Activated CD8-positive, alpha-beta T cell treated with anti-CD3 and anti-CD28 coated beads, Interleukin-2, amount 10 ng/mL, durations not matched to agents 7 days and 5 days (primary cell): ENCODE measurements around the gene TBX2. TPM values are rescaled to one million over a fixed set of nuclear protein-coding genes. Genes with fewer than 3 reads are reported as not detected.
A peak's percentile ranks its signal among the peaks of the same experiment; 100 is the strongest.

Source experiments
- ATAC-seq: fragments of 150-1000 bp; cut with Tn5 transposase; one replicate; pipeline ENCODE4 v1.10.0; 2021; ENCODE audit warnings: moderate library complexity
- CTCF ChIA-PET: fragments of 350-600 bp; sonication (Branson Sonifier 250); formaldehyde crosslinking; loops from one replicate; lab custom pipeline; 2021; ENCODE audit warnings: antibody characterized with exemption; lab: Charles Lee
- POLR2A ChIA-PET: fragments of 350-600 bp; sonication (Branson Sonifier 250); formaldehyde crosslinking; loops from one replicate; lab custom pipeline; 2021; ENCODE audit warnings: antibody characterized with exemption; lab: Charles Lee
- DNase-seq: peaks from one replicate; pipeline ENCODE4 v3.0.0-alpha.2; 2020
- H3K27ac Mint-ChIP-seq: one replicate; pipeline ENCODE4 v1.8.0; 2021; ENCODE audit warnings: mild to moderate bottlenecking, mixed read lengths
- H3K27me3 Mint-ChIP-seq: one replicate; pipeline ENCODE4 v1.8.0; 2021; ENCODE audit warnings: low read depth, mixed read lengths
- H3K36me3 Mint-ChIP-seq: one replicate; pipeline ENCODE4 v1.8.0; 2021; ENCODE audit warnings: low read depth, mixed read lengths
- H3K4me1 Mint-ChIP-seq: one replicate; pipeline ENCODE4 v1.8.0; 2021; ENCODE audit warnings: low read depth, mixed read lengths
- H3K4me3 Mint-ChIP-seq: one replicate; pipeline ENCODE4 v1.8.0; 2021; ENCODE audit warnings: mild to moderate bottlenecking, mixed read lengths
- H3K9me3 Mint-ChIP-seq: one replicate; pipeline ENCODE4 v1.8.0; 2022; ENCODE audit warnings: mixed read lengths; ENCODE audit not compliant: insufficient read depth
- total RNA-seq, 2 experiments: library from RNA; stranded (reverse); gene quantifications; one replicate each; pipeline ENCODE4 v1.2.3, GENCODE V29; 2021

The TBX2 gene
- total RNA-seq, 2 experiments from 2014 or later = not detected

- peaks cover 71% of the 10 kb centered on the region for H3K27me3 Mint-ChIP-seq
- ATAC-seq = no peak
- peaks cover 41% of the 10 kb centered on the region for H3K4me1 Mint-ChIP-seq
- H3K9me3 Mint-ChIP-seq = no peaks in the 10 kb centered on the region
- CTCF ChIA-PET = interaction anchor here (1.2 kb wide), 1 partner anchor 436 kb away, joined by 4 read pairs; no protein-coding TSS in a partner anchor
- H3K27ac Mint-ChIP-seq = no peak overlapping the region
- DNase-seq = no peak
- POLR2A ChIA-PET = no interaction called here
- no peak overlapping the region for H3K4me3 Mint-ChIP-seq
- peaks cover 2% of the 10 kb centered on the region for H3K36me3 Mint-ChIP-seq
Measured at GRCh38 chr17:61406971-61407911, 7.6 kb downstream of the TBX2 start.

- Mint-ChIP-seq H3K9me3 (no peaks in the 10 kb centered on the region), H3K4me3 (peak overlapping the region; percentile 50), H3K27me3 (peaks cover 65% of the 10 kb centered on the region), H3K4me1 (peaks cover 30% of the 10 kb centered on the region), H3K27ac (no peak overlapping the region), H3K36me3 (no peaks in the 10 kb centered on the region)
- POLR2A ChIA-PET = no interaction called here
- CTCF ChIA-PET = interaction anchor here (1.0 to 1.2 kb wide), 4 partner anchors 9 to 438 kb away, joined by 3 to 4 read pairs (median 3); partner anchors contain the start of gene TBX2
- DNase-seq = no peak
- ATAC-seq = no peak
Measured at GRCh38 chr17:61408151-61409041, 8.8 kb downstream of the TBX2 start.

- DNase-seq (peak; percentile 49), ATAC-seq (peak; percentile 50)
- ChIA-PET CTCF (interaction anchor here (1.1 kb wide), 2 partner anchors 10 to 64 kb away, joined by 3 read pairs; partner anchors contain the start of gene TBX2), POLR2A (no interaction called here)
- Mint-ChIP-seq H3K36me3 (no peaks in the 10 kb centered on the region), H3K9me3 (no peaks in the 10 kb centered on the region), H3K4me1 (peaks cover 21% of the 10 kb centered on the region), H3K27ac (no peak overlapping the region), H3K4me3 (peak overlapping the region; percentile 53), H3K27me3 (peaks cover 59% of the 10 kb centered on the region)
Measured at GRCh38 chr17:61409301-61410112, 9.9 kb downstream of the TBX2 start.

GRCh38 chr17:61410141-61411010, 10.7 kb downstream of the TBX2 start:
- Mint-ChIP-seq H3K4me1 (peaks cover 21% of the 10 kb centered on the region), H3K36me3 (no peaks in the 10 kb centered on the region), H3K27me3 (peaks cover 60% of the 10 kb centered on the region), H3K27ac (no peak overlapping the region), H3K9me3 (no peaks in the 10 kb centered on the region), H3K4me3 (peak overlapping the region; percentile 58)
- DNase-seq (peak; percentile 77), ATAC-seq (peak; percentile 48)
- POLR2A ChIA-PET = no interaction called here
- CTCF ChIA-PET = interaction anchor here (1.0 to 3.6 kb wide), 3 partner anchors 44 to 136 kb away, joined by 3 to 9 read pairs (median 3); no protein-coding TSS in a partner anchor

- CTCF ChIA-PET = interaction anchor here (1.0 to 3.6 kb wide), 3 partner anchors 17 to 135 kb away, joined by 3 to 9 read pairs (median 5); no protein-coding TSS in a partner anchor
- H3K27me3 Mint-ChIP-seq = peaks cover 58% of the 10 kb centered on the region
Measured at GRCh38 chr17:61411011-61411260, 11.3 kb downstream of the TBX2 start.

GRCh38 chr17:61411261-61412142, 11.9 kb downstream of the TBX2 start:
- ChIA-PET CTCF (interaction anchor here (0.6 to 3.6 kb wide), 22 partner anchors 7 to 699 kb away, joined by 3 to 18 read pairs (median 4); no protein-coding TSS in a partner anchor), POLR2A (no interaction called here)
- Mint-ChIP-seq H3K36me3 (no peaks in the 10 kb centered on the region), H3K9me3 (no peaks in the 10 kb centered on the region), H3K4me3 (peak overlapping the region; percentile 40), H3K27ac (no peak overlapping the region), H3K27me3 (peaks cover 53% of the 10 kb centered on the region), H3K4me1 (peaks cover 21% of the 10 kb centered on the region)
- DNase-seq (no peak), ATAC-seq (peak; percentile 28)

More at GRCh38 chr17:61411011-61411260, 11.3 kb downstream of the TBX2 start:
- peak overlapping the region; percentile 58 for H3K4me3 Mint-ChIP-seq
- POLR2A ChIA-PET = no interaction called here
- H3K4me1 Mint-ChIP-seq = peaks cover 21% of the 10 kb centered on the region
- no peak overlapping the region for H3K27ac Mint-ChIP-seq
- ATAC-seq (no peak), DNase-seq (no peak)
- H3K36me3 Mint-ChIP-seq = no peaks in the 10 kb centered on the region
- no peaks in the 10 kb centered on the region for H3K9me3 Mint-ChIP-seq

GRCh38 chr17:61412143-61412859, 12.7 kb downstream of the TBX2 start:
- Mint-ChIP-seq H3K9me3 (no peaks in the 10 kb centered on the region), H3K27ac (no peak overlapping the region), H3K4me3 (peak overlapping the region; percentile 60), H3K27me3 (peaks cover 45% of the 10 kb centered on the region), H3K36me3 (no peaks in the 10 kb centered on the region), H3K4me1 (peaks cover 21% of the 10 kb centered on the region)
- DNase-seq (peak; percentile 75), ATAC-seq (peak; percentile 76)
- POLR2A ChIA-PET = no interaction called here
- CTCF ChIA-PET = interaction anchor here (0.6 to 3.6 kb wide), 21 partner anchors 8 to 698 kb away, joined by 3 to 18 read pairs (median 4); no protein-coding TSS in a partner anchor

GRCh38 chr17:61412860-61413660, 13.4 kb downstream of the TBX2 start:
- Mint-ChIP-seq H3K27ac (no peak overlapping the region), H3K36me3 (no peaks in the 10 kb centered on the region), H3K4me3 (peak overlapping the region; percentile 42), H3K27me3 (peaks cover 38% of the 10 kb centered on the region), H3K4me1 (peaks cover 19% of the 10 kb centered on the region), H3K9me3 (no peaks in the 10 kb centered on the region)
- DNase-seq = no peak
- peak; percentile 7 for ATAC-seq
- CTCF ChIA-PET = interaction anchor here (0.9 to 3.6 kb wide), 14 partner anchors 7 to 697 kb away, joined by 3 to 18 read pairs (median 6); no protein-coding TSS in a partner anchor
- POLR2A ChIA-PET = no interaction called here
